HEK293T (cell line): ENCODE data around the gene GRK6.

Source experiments
- ARNT ChIP-seq: fragments of 450-650 bp; IDR thresholded peaks from 2 replicates; pipeline ENCODE4 v1.6.1; 2017; ENCODE audit warnings: mild to moderate bottlenecking
- BHLHE40 ChIP-seq: fragments of 450-650 bp; IDR thresholded peaks from 2 replicates; pipeline ENCODE4 v1.6.1; 2016; ENCODE audit warnings: mild to moderate bottlenecking, moderate library complexity, borderline replicate concordance
- FOXA1 ChIP-seq: fragments of 450-650 bp; IDR thresholded peaks from 2 replicates; pipeline ENCODE4 v1.6.1; 2016; ENCODE audit warnings: mild to moderate bottlenecking
- FOXK2 ChIP-seq: fragments of 450-650 bp; IDR thresholded peaks from 2 replicates; pipeline ENCODE4 v1.6.1; 2016; ENCODE audit warnings: mild to moderate bottlenecking
- HDGF ChIP-seq: fragments of 450-650 bp; IDR thresholded peaks from 2 replicates; pipeline ENCODE4 v1.6.1; 2017; ENCODE audit warnings: antibody characterized with exemption, borderline replicate concordance
- SUZ12 ChIP-seq: fragments of 450-650 bp; IDR thresholded peaks from 2 replicates; pipeline ENCODE4 v1.6.1; 2016; ENCODE audit warnings: mild to moderate bottlenecking

DNA sequence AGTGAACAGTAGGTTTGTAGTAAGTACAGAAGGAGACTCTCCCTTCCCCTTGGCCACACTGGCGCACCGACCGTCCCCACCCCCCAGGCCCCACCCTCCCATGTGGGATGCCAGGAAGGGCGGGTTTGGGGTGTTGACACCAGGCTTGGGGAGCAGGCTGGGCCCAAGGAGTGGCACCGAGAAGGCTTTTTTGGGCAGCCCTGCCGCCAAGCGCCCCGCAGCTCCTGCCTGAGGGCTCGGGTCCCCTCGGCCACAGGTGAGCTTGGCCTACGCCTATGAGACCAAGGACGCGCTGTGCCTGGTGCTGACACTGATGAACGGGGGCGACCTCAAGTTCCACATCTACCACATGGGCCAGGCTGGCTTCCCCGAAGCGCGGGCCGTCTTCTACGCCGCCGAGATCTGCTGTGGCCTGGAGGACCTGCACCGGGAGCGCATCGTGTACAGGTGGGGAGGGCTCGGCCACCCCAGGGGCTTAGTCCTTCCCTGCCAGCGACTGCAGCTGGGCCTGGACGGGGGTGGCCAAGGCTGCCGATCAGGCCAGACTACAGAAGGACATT lies 7.3 kb downstream of the GRK6 start:
- TF ChIP-seq FOXK2 (no peak), BHLHE40 (no peak), FOXA1 (no peak), HDGF (no peak), ARNT (no peak), SUZ12 (no peak)
